Measurements from ENCODE around the gene ATAD2B.

ATAD2B gene

GRCh38 chr2:23905155-23905554 lies 21.8 kb downstream of the ATAD2B start:
- DNase-seq: peak; percentile 4

- DNase-seq: no peak
These were observed 22.2 kb downstream of the ATAD2B start for GRCh38 chr2:23904692-23905091.

- DNase-seq: no peak
These were observed 22.7 kb downstream of the ATAD2B start for GRCh38 chr2:23904215-23904614.

GRCh38 chr2:23903034-23903433 lies 23.9 kb downstream of the ATAD2B start:
- no peak for DNase-seq

GRCh38 chr2:23901966-23902846 lies 24.7 kb downstream of the ATAD2B start:
- DNase-seq: peak; percentile 85

- DNase-seq: peak; percentile 75
These were observed 26.2 kb downstream of the ATAD2B start for GRCh38 chr2:23900541-23901322.

GRCh38 chr2:23900133-23900532 lies 26.8 kb downstream of the ATAD2B start:
- no peak for DNase-seq

GRCh38 chr2:23871206-23871605 lies 55.7 kb downstream of the ATAD2B start:
- DNase-seq: no peak

GRCh38 chr2:23867449-23867848 lies 59.5 kb downstream of the ATAD2B start:
- no peak for DNase-seq

- DNase-seq: no peak
These were observed 64.1 kb downstream of the ATAD2B start for GRCh38 chr2:23862716-23863426.

- DNase-seq: no peak
These were observed 65.0 kb downstream of the ATAD2B start for GRCh38 chr2:23861952-23862351.

GRCh38 chr2:23859983-23860382 lies 66.9 kb downstream of the ATAD2B start:
- DNase-seq: peak; percentile 7

GRCh38 chr2:23859234-23859633 lies 67.7 kb downstream of the ATAD2B start:
- DNase-seq: no peak

- no peak for DNase-seq
These were observed 76.2 kb downstream of the ATAD2B start for GRCh38 chr2:23850564-23851256.

GRCh38 chr2:23844905-23845304 lies 82.0 kb downstream of the ATAD2B start:
- DNase-seq: no peak

- no peak for DNase-seq
These were observed 83.6 kb downstream of the ATAD2B start for GRCh38 chr2:23843051-23843976.

- DNase-seq: no peak
These were observed 86.9 kb downstream of the ATAD2B start for GRCh38 chr2:23839919-23840578.

- DNase-seq: no peak
These were observed 87.9 kb downstream of the ATAD2B start for GRCh38 chr2:23838996-23839395.

GRCh38 chr2:23838581-23838980 lies 88.3 kb downstream of the ATAD2B start:
- DNase-seq: no peak

GRCh38 chr2:23837871-23838270 lies 89.1 kb downstream of the ATAD2B start:
- no peak for DNase-seq

GRCh38 chr2:23836971-23837565 lies 89.9 kb downstream of the ATAD2B start:
- no peak for DNase-seq
